Esophagus squamous epithelium (tissue), 5 donors: ENCODE measurements around the gene C5orf24. TPM values are rescaled to one million over a fixed set of nuclear protein-coding genes. Genes with fewer than 3 reads are reported as not detected.
"Not testable (repeated sequence)": the region's sequence is repeated elsewhere in the genome, so short reads cannot be mapped to it uniquely, and the experiment has no call there.

Experiments
- DNase-seq: peaks from one replicate; lab custom pipeline; 2025; lab: John Stamatoyannopoulos, UW
- H3K27ac ChIP-seq, 4 donors: fragments of 200-600 bp; sonication (generic); one replicate each; pipeline ENCODE4 v1.5.1; 2016 to 2019; ENCODE audit warnings: mild to moderate bottlenecking in 1 of 4
- H3K27me3 ChIP-seq, 4 donors: fragments of 200-600 bp; sonication (generic); 1 replicate in 3 of 4; 2 replicates in 1 of 4; pipeline versions ENCODE4 v1.5.1 to v1.6.0; 2017 to 2021; ENCODE audit warnings: antibody characterized with exemption in 1 of 4
- H3K36me3 ChIP-seq, 3 donors: fragments of 200-600 bp; sonication (generic); one replicate each; pipeline ENCODE4 v1.5.1; 2016 to 2019
- H3K4me1 ChIP-seq, 3 donors: fragments of 200-600 bp; sonication (generic); one replicate each; pipeline ENCODE4 v1.5.1; 2017 to 2019
- H3K4me3 ChIP-seq, 4 donors: fragments of 200-600 bp; sonication (generic); 1 replicate in 3 of 4; 2 replicates in 1 of 4; pipeline ENCODE4 v1.5.1; 2016 to 2019; ENCODE audit warnings: mild to moderate bottlenecking in 2 of 4, moderate library complexity in 1 of 4
- H3K9me3 ChIP-seq, 3 donors: fragments of 200-600 bp; sonication (generic); one replicate each; pipeline ENCODE4 v1.5.1; 2016 to 2019
- CTCF ChIP-seq, 6 experiments: fragments of 450-650 bp in 4 of 6; fragments of 200-600 bp in 2 of 6; sonication (generic) in 2 of 6; IDR thresholded peaks; one replicate each; pipeline ENCODE4 v1.5.1; 2016 to 2019; ENCODE audit warnings: antibody characterized with exemption in 6 of 6, mild to moderate bottlenecking in 4 of 6, moderate library complexity in 4 of 6
- POLR2A ChIP-seq, 4 donors: fragments of 450-650 bp; IDR thresholded peaks; one replicate each; pipeline ENCODE4 v1.6.1; 2017; ENCODE audit warnings: antibody characterized with exemption in 4 of 4, mild to moderate bottlenecking in 4 of 4, moderate library complexity in 3 of 4
- WGBS, 2 donors: methylation state at CpG; one replicate each; pipeline ENCODE4 v1.1.5; 2018; 5-methylcytosine and 5-hydroxymethylcytosine counted together
- intact Hi-C: fragments of 100-400 bp; cut with DNase I; formaldehyde crosslinking; loops from one replicate; pipeline ENCODE4 v1.15.0; 2022
- total RNA-seq, 4 donors: library from RNA; depleted of rRNA; stranded (reverse); fragments of >200 nt; gene quantifications; one replicate each; pipeline ENCODE4 v1.1.0, GENCODE V29; 2016
- donor health status: DM: yes; HTN: yes; CAD: no.

Gene C5orf24
- total RNA-seq, 4 donors from 2014 or later = 17.9 to 36.2 (median 24.7) TPM

- Histone ChIP-seq H3K27me3 (no peaks in the 10 kb centered on the region), H3K36me3 (no peaks in the 10 kb centered on the region), H3K4me3 (no peak overlapping the region), H3K4me1 (peaks cover 8 to 33% (median 11%) of the 10 kb centered on the region in 3 donors), H3K9me3 (no peaks in the 10 kb centered on the region), H3K27ac (no peak overlapping the region)
- DNase-seq = no peak
- WGBS, 2 donors = 71 to 82% methylated on average over 3 of the region's 3 CpGs
- TF ChIP-seq POLR2A (IDR thresholded peaks at IDR 0.05) (no peak), CTCF (IDR thresholded peaks at IDR 0.05) (no peak)
- intact Hi-C loops = no loop called here
These were observed 33.7 kb downstream of the C5orf24 start for GRCh38 chr5:134879456-134879855.

DNA sequence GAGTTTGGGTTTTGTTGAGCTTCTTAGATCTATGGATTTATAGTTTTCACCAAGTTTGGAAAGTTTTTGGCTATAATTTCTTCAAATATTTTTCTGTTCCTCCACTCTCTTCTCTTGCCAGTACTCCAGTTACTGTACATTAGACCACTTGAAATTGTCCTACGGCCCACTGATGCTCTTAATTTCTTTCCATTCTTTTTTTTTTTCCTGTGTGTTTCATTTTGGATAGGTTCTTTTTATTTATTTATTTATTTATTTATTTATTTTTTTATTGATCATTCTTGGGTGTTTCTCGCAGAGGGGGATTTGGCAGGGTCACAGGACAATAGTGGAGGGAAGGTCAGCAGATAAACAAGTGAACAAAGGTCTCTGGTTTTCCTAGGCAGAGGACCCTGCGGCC is 35.2 kb downstream of the C5orf24 start:
- H3K27ac ChIP-seq, H3K36me3 ChIP-seq, DNase-seq, H3K27me3 ChIP-seq, intact Hi-C loops, H3K9me3 ChIP-seq, H3K4me3 ChIP-seq: not testable (repeated sequence)
- 80 to 91% methylated on average over 1 of the region's 3 CpGs for WGBS, 2 donors
- H3K4me1 ChIP-seq = peaks cover under 1 to 19% (median under 1%) of the 10 kb centered on the region in 3 donors

GRCh38 chr5:134881711-134882110 is 35.9 kb downstream of the C5orf24 start:
- peaks cover 0 to 12% (median 0%) of the 10 kb centered on the region in 3 donors for H3K4me1 ChIP-seq
- H3K27me3 ChIP-seq, H3K4me3 ChIP-seq, DNase-seq, H3K9me3 ChIP-seq, H3K36me3 ChIP-seq, intact Hi-C loops, H3K27ac ChIP-seq: not testable (repeated sequence)
- no CpG with 5 or more reads among the region's 30 CpGs for WGBS, 2 donors

GRCh38 chr5:134887593-134888159 is 41.9 kb downstream of the C5orf24 start:
- no peak for TF ChIP-seq POLR2A (IDR thresholded peaks at IDR 0.05)
- TF ChIP-seq CTCF (IDR thresholded peaks at IDR 0.05) = no peak
- no peak overlapping the region for H3K27ac ChIP-seq
- WGBS, 2 donors = 86 to 92% methylated on average over 11 to 14 of the region's 14 CpGs
- no peaks in the 10 kb centered on the region for H3K27me3 ChIP-seq
- DNase-seq = no peak
- intact Hi-C loops = no loop called here
- no peaks in the 10 kb centered on the region for H3K9me3 ChIP-seq
- no peak overlapping the region for H3K4me3 ChIP-seq
- H3K36me3 ChIP-seq = peaks cover 0 to 46% (median 0%) of the 10 kb centered on the region in 3 donors
- H3K4me1 ChIP-seq = no peaks in the 10 kb centered on the region

GRCh38 chr5:134889335-134889734 is 43.6 kb downstream of the C5orf24 start:
- Histone ChIP-seq H3K27ac (no peak overlapping the region), H3K27me3 (no peaks in the 10 kb centered on the region), H3K4me1 (no peaks in the 10 kb centered on the region), H3K9me3 (no peaks in the 10 kb centered on the region), H3K36me3 (peaks cover 0 to 59% (median 0%) of the 10 kb centered on the region in 3 donors), H3K4me3 (no peak overlapping the region)
- WGBS, 2 donors = 93 to 97% methylated on average over 8 of the region's 8 CpGs
- TF ChIP-seq POLR2A (IDR thresholded peaks at IDR 0.05) (no peak), CTCF (IDR thresholded peaks at IDR 0.05) (no peak)
- no peak for DNase-seq
- intact Hi-C loops = no loop called here

GRCh38 chr5:134891473-134891872 is 45.7 kb downstream of the C5orf24 start:
- DNase-seq = no peak
- intact Hi-C loops = no loop called here
- WGBS, 2 donors = 100% methylated on average over 1 of the region's 1 CpG
- Histone ChIP-seq H3K36me3 (peaks cover 0 to 80% (median 0%) of the 10 kb centered on the region in 3 donors), H3K4me1 (no peaks in the 10 kb centered on the region), H3K9me3 (no peaks in the 10 kb centered on the region), H3K4me3 (no peak overlapping the region), H3K27ac (no peak overlapping the region), H3K27me3 (no peaks in the 10 kb centered on the region)
- TF ChIP-seq CTCF (IDR thresholded peaks at IDR 0.05) = no peak
- no peak for TF ChIP-seq POLR2A (IDR thresholded peaks at IDR 0.05)
